ENCODE results near the gene ZCWPW1. TPM values are rescaled to one million over a fixed set of nuclear protein-coding genes. Genes with fewer than 3 reads are reported as not detected.
A peak's percentile ranks its signal among the peaks of the same experiment; 100 is the strongest.

The ZCWPW1 gene
- total and polyA plus RNA-seq, 7 donors: 3.5 to 13.2 (median 5.5) TPM

- peak; percentile 76 to 87 for DNase-seq
- Histone ChIP-seq H3K27me3 (ENCODE audit: insufficient read depth in 3 of 3, low read length in 2 of 3) (no peaks in the 10 kb centered on the region), H3K27ac (no peak overlapping the region), H3K36me3 (ENCODE audit: insufficient read depth in 1 of 2, low read depth in 1 of 2) (peaks cover 0 to 5% of the 10 kb centered on the region in 2 donors), H3K9me3 (no peaks in the 10 kb centered on the region), H3K4me3 (peak overlapping the region; percentile 31), H3K4me1 (peaks cover 11% of the 10 kb centered on the region)
- ATAC-seq: peak; percentile 85 to 90 (median 88)
- 4 to 9% (median 7%) methylated on average over 8 to 17 of the region's 17 CpGs for WGBS, 3 donors
- intact Hi-C loops (cut with DNase I): loop anchor here (2.0 to 5.0 kb wide), 3 partner anchors 96 to 259 kb away; partner anchors contain the start of gene GIGYF1 (in 1 of the 2)
- TF ChIP-seq, protein P1, sequence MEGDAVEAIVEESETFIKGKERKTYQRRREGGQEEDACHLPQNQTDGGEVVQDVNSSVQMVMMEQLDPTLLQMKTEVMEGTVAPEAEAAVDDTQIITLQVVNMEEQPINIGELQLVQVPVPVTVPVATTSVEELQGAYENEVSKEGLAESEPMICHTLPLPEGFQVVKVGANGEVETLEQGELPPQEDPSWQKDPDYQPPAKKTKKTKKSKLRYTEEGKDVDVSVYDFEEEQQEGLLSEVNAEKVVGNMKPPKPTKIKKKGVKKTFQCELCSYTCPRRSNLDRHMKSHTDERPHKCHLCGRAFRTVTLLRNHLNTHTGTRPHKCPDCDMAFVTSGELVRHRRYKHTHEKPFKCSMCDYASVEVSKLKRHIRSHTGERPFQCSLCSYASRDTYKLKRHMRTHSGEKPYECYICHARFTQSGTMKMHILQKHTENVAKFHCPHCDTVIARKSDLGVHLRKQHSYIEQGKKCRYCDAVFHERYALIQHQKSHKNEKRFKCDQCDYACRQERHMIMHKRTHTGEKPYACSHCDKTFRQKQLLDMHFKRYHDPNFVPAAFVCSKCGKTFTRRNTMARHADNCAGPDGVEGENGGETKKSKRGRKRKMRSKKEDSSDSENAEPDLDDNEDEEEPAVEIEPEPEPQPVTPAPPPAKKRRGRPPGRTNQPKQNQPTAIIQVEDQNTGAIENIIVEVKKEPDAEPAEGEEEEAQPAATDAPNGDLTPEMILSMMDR (IDR thresholded peaks at IDR 0.05): peak; percentile 59
Measured at GRCh38 chr7:100465702-100466311, 37.3 kb upstream of the ZCWPW1 start.

DNA sequence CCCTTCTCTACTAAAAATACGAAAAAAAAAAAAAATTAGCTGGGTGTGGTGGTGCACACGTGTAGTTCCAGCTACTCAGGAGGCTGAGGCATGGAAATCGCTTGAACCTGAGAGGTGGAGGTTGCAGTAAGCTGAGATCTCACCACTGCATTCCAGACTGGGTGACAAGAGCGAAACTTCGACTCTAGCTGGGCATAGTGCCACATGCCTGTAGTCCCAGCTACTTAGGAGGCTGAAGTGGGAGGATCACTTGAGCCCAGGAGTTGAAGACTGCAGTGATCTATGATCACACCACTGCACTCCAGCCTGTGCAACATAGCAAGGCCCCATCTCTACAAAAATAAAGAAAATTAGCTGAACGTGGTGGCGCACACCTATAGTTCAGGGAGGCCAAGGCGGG is 36.8 kb upstream of the ZCWPW1 start:
- Histone ChIP-seq H3K4me3 (no peak overlapping the region), H3K36me3 (ENCODE audit: insufficient read depth in 1 of 2, low read depth in 1 of 2) (peaks cover 0 to 2% of the 10 kb centered on the region in 2 donors), H3K9me3 (no peaks in the 10 kb centered on the region), H3K27ac (no peak overlapping the region), H3K4me1 (peaks cover 11% of the 10 kb centered on the region), H3K27me3 (ENCODE audit: insufficient read depth in 3 of 3, low read length in 2 of 3) (no peaks in the 10 kb centered on the region)
- ATAC-seq: no peak
- no peak for DNase-seq
- intact Hi-C loops (cut with DNase I): loop anchor here (5.0 kb wide), 2 partner anchors 97 to 227 kb away; partner anchors contain the start of gene GIGYF1 (in 1 of the 2)
- WGBS, 3 donors: 54 to 60% (median 60%) methylated on average over 8 of the region's 8 CpGs
- TF ChIP-seq, protein P1 (IDR thresholded peaks at IDR 0.05): no peak

GRCh38 chr7:100464791-100465190 is 36.3 kb upstream of the ZCWPW1 start:
- DNase-seq: no peak
- Histone ChIP-seq H3K27ac (no peak overlapping the region), H3K27me3 (ENCODE audit: insufficient read depth in 3 of 3, low read length in 2 of 3) (no peaks in the 10 kb centered on the region), H3K4me1 (peaks cover 11% of the 10 kb centered on the region), H3K36me3 (ENCODE audit: insufficient read depth in 1 of 2, low read depth in 1 of 2) (no peaks in the 10 kb centered on the region), H3K9me3 (no peaks in the 10 kb centered on the region), H3K4me3 (no peak overlapping the region)
- WGBS, 3 donors: 93 to 94% (median 94%) methylated on average over 2 of the region's 2 CpGs
- ATAC-seq: no peak
- intact Hi-C loops (cut with DNase I): loop anchor here (5.0 kb wide), 2 partner anchors 98 to 228 kb away; partner anchors contain the start of gene GIGYF1 (in 1 of the 2)
- TF ChIP-seq, protein P1 (IDR thresholded peaks at IDR 0.05): no peak

GRCh38 chr7:100464210-100464660 is 35.7 kb upstream of the ZCWPW1 start, which contains the start of gene SPACDR:
SPACDR (minus strand) TSS chr7:100464260; CDS start chr7:100464025, 235 bp downstream.
- H3K4me1 ChIP-seq: peaks cover 7% of the 10 kb centered on the region
- 72 to 86% (median 74%) methylated on average over 7 of the region's 7 CpGs for WGBS, 3 donors
- no peak within 1 kb of the TSS for H3K27ac ChIP-seq
- intact Hi-C loops (cut with DNase I): no loop called here
- H3K27me3 ChIP-seq (ENCODE audit: insufficient read depth in 3 of 3, low read length in 2 of 3): no peaks in the 10 kb centered on the region
- TF ChIP-seq, protein P1 (IDR thresholded peaks at IDR 0.05): no peak
- H3K36me3 ChIP-seq (ENCODE audit: insufficient read depth in 1 of 2, low read depth in 1 of 2): no peaks in the 10 kb centered on the region
- no peak within 1 kb of the TSS for H3K4me3 ChIP-seq
- DNase-seq: no peak
- no peak for ATAC-seq
- no peaks in the 10 kb centered on the region for H3K9me3 ChIP-seq
